Measurements from ENCODE around the gene ADAMTSL3. TPM values are rescaled to one million over a fixed set of nuclear protein-coding genes. Genes with fewer than 3 reads are reported as not detected.

ADAMTSL3 gene
- total RNA-seq, 1 experiment from 2014 or later = 0.07 TPM

- TF ChIP-seq CTCF (IDR thresholded peaks at IDR 0.05; ENCODE audit: insufficient read depth in 1 of 2, low read depth in 1 of 2, low read length in 1 of 2, severe bottlenecking in 1 of 2, unreplicated experiment in 1 of 2) = no peak
- DNase-seq = no peak
- Mint-ChIP-seq H3K4me1 (ENCODE audit: low read depth, unreplicated experiment) (peaks cover 12% of the 10 kb centered on the region), H3K9me3 (ENCODE audit: unreplicated experiment) (no peaks in the 10 kb centered on the region), H3K4me3 (ENCODE audit: unreplicated experiment) (no peak overlapping the region), H3K27me3 (ENCODE audit: insufficient read depth, unreplicated experiment) (peaks cover 4% of the 10 kb centered on the region), H3K27ac (ENCODE audit: unreplicated experiment) (no peak overlapping the region), H3K36me3 (ENCODE audit: insufficient read depth, unreplicated experiment) (no peaks in the 10 kb centered on the region)
- Histone ChIP-seq H3K36me3 (ENCODE audit: control insufficient read depth, insufficient read depth, low read length) (no peaks in the 10 kb centered on the region), H3K4me3 (ENCODE audit: low read depth, low read length) (no peak overlapping the region), H3K9me3 (no peaks in the 10 kb centered on the region), H3K27me3 (replicated peaks; ENCODE audit: control insufficient read depth, insufficient read depth, low read length) (no peaks in the 10 kb centered on the region), H3K4me1 (peaks cover 8% of the 10 kb centered on the region)
- intact Hi-C loops (cut with micrococcal nuclease; ENCODE audit: unreplicated experiment) = no loop called here
- no TSS peak for BruUV-seq (replicated peaks)
- CTCF ChIA-PET = no interaction called here
- POLR2A ChIA-PET = no interaction called here
Measured at GRCh38 chr15:83655237-83655616, 1.3 kb downstream of the ADAMTSL3 start.

- no peaks in the 10 kb centered on the region for H3K9me3 ChIP-seq
- Mint-ChIP-seq H3K27ac (ENCODE audit: unreplicated experiment) (no peak overlapping the region), H3K4me1 (ENCODE audit: low read depth, unreplicated experiment) (peaks cover 12% of the 10 kb centered on the region), H3K36me3 (ENCODE audit: insufficient read depth, unreplicated experiment) (no peaks in the 10 kb centered on the region), H3K4me3 (ENCODE audit: unreplicated experiment) (no peak overlapping the region), H3K27me3 (ENCODE audit: insufficient read depth, unreplicated experiment) (peaks cover 4% of the 10 kb centered on the region), H3K9me3 (ENCODE audit: unreplicated experiment) (no peaks in the 10 kb centered on the region)
- ChIA-PET CTCF (no interaction called here), POLR2A (no interaction called here)
- no peaks in the 10 kb centered on the region for H3K27me3 ChIP-seq (replicated peaks; ENCODE audit: control insufficient read depth, insufficient read depth, low read length)
- H3K4me1 ChIP-seq = peaks cover 8% of the 10 kb centered on the region
- no TSS peak for BruUV-seq (replicated peaks)
- no peak for DNase-seq
- TF ChIP-seq CTCF (IDR thresholded peaks at IDR 0.05; ENCODE audit: insufficient read depth in 1 of 2, low read depth in 1 of 2, low read length in 1 of 2, severe bottlenecking in 1 of 2, unreplicated experiment in 1 of 2) = no peak
- H3K36me3 ChIP-seq (ENCODE audit: control insufficient read depth, insufficient read depth, low read length) = no peaks in the 10 kb centered on the region
- no peak overlapping the region for H3K4me3 ChIP-seq (ENCODE audit: low read depth, low read length)
- intact Hi-C loops (cut with micrococcal nuclease; ENCODE audit: unreplicated experiment) = no loop called here
Measured at GRCh38 chr15:83656192-83656591, 2.3 kb downstream of the ADAMTSL3 start.

GRCh38 chr15:83656943-83657528 is 3.1 kb downstream of the ADAMTSL3 start:
- Mint-ChIP-seq H3K36me3 (ENCODE audit: insufficient read depth, unreplicated experiment) (no peaks in the 10 kb centered on the region), H3K4me1 (ENCODE audit: low read depth, unreplicated experiment) (peaks cover 12% of the 10 kb centered on the region), H3K27ac (ENCODE audit: unreplicated experiment) (no peak overlapping the region), H3K27me3 (ENCODE audit: insufficient read depth, unreplicated experiment) (peaks cover under 1% of the 10 kb centered on the region), H3K4me3 (ENCODE audit: unreplicated experiment) (no peak overlapping the region), H3K9me3 (ENCODE audit: unreplicated experiment) (no peaks in the 10 kb centered on the region)
- no peaks in the 10 kb centered on the region for H3K9me3 ChIP-seq
- H3K36me3 ChIP-seq (ENCODE audit: control insufficient read depth, insufficient read depth, low read length) = no peaks in the 10 kb centered on the region
- no peak overlapping the region for H3K4me3 ChIP-seq (ENCODE audit: low read depth, low read length)
- DNase-seq = peak in 1 of 2 experiments; percentile 8
- intact Hi-C loops (cut with micrococcal nuclease; ENCODE audit: unreplicated experiment) = no loop called here
- peaks cover 8% of the 10 kb centered on the region for H3K4me1 ChIP-seq
- no TSS peak for BruUV-seq (replicated peaks)
- ChIA-PET POLR2A (no interaction called here), CTCF (no interaction called here)
- TF ChIP-seq CTCF (IDR thresholded peaks at IDR 0.05; ENCODE audit: insufficient read depth in 1 of 2, low read depth in 1 of 2, low read length in 1 of 2, severe bottlenecking in 1 of 2, unreplicated experiment in 1 of 2) = no peak
- no peaks in the 10 kb centered on the region for H3K27me3 ChIP-seq (replicated peaks; ENCODE audit: control insufficient read depth, insufficient read depth, low read length)

All from Caco-2 (cell line).